Testis (tissue), 2 donors: ENCODE results near the gene USP2.

Experiments
- POLR2A ChIP-seq: fragments of 450-650 bp; IDR thresholded peaks from one replicate; pipeline ENCODE4 v1.6.1; 2017; ENCODE audit warnings: antibody characterized with exemption, mild to moderate bottlenecking, moderate library complexity
- TF ChIP-seq, protein P1 (sequence below), 3 experiments: fragments of 450-650 bp in 2 of 3; fragments of 200-600 bp in 1 of 3; sonication (generic) in 1 of 3; IDR thresholded peaks; one replicate each; pipeline ENCODE4 v1.5.1; 2016 to 2019; ENCODE audit warnings: antibody characterized with exemption in 3 of 3, mild to moderate bottlenecking in 2 of 3, moderate library complexity in 1 of 3

DNA sequence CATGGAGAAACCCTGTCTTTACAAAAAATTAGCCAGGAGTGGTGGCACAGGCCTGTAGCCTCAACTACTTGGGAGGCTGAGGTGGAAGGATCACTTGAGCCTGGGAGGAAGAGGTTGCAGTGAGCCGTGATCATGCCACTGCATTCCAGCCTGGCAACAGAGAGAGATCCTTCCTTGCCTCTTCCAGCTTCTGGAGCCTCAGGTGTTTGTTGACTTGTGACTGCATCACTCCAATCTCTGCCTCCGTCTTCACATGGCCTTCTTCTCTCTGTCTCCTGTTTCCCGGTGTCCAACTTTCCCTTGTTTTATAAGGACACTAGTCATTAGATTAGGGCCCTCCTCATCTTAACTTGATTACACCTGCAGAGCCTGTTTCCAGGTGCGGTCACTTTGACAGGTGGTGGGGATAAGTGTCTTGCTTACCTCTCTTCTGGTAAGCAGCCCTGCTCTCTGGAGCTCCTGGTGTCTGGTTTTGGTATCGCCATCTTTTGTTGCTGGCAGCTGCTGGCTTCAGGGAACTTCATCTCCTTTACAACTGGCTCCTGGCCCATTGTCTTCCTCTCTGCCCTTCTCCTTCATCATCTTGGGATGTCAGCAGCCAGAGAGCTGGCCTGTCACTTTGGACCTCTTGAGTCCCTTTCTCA, 8.2 kb upstream of the USP2 start:
- TF ChIP-seq, protein P1, sequence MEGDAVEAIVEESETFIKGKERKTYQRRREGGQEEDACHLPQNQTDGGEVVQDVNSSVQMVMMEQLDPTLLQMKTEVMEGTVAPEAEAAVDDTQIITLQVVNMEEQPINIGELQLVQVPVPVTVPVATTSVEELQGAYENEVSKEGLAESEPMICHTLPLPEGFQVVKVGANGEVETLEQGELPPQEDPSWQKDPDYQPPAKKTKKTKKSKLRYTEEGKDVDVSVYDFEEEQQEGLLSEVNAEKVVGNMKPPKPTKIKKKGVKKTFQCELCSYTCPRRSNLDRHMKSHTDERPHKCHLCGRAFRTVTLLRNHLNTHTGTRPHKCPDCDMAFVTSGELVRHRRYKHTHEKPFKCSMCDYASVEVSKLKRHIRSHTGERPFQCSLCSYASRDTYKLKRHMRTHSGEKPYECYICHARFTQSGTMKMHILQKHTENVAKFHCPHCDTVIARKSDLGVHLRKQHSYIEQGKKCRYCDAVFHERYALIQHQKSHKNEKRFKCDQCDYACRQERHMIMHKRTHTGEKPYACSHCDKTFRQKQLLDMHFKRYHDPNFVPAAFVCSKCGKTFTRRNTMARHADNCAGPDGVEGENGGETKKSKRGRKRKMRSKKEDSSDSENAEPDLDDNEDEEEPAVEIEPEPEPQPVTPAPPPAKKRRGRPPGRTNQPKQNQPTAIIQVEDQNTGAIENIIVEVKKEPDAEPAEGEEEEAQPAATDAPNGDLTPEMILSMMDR (IDR thresholded peaks at IDR 0.05): no peak
- TF ChIP-seq POLR2A: no peak
